SKM-1 treated with dmso at 0.1 percent for 144 hours (cell line): ENCODE measurements around the gene FERMT2.

Source experiments
- DNase-seq: peaks from one replicate; lab custom pipeline; 2025; ENCODE audit not compliant: unreplicated experiment; lab: John Stamatoyannopoulos, UW

The FERMT2 gene

DNA sequence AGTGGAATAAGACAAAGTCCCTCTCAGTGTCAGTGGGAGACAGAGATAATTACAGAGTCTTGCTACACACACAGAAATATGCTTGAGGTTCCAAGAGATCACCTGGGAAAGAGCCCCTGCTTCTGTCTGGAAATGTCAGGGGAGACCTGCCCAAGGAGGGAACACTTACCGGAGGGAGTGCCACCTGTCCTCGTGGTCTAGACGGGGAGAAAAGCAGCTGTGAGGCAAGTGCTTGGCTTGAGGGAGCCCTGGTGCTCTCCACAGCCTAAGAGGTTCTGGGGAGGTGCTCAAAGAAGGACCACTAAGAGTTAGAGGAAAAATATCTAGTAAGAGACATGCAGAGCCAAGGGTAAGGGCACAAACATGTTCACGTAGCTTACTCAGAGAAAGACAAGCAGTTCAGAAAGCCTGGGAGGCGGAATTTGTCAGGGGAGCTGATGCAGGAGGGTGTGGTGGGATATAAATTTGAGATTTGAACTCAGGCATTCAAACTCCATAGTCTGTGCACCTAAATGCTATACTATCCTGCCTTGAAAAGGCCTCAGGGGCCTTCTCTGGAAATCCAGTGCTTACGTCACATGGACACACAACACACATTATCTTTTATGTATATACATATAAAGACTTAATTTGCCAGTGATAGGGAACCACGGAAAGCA, 121.2 kb downstream of the FERMT2 start:
- no peak for DNase-seq

GRCh38 chr14:52827426-52827825, 123.4 kb downstream of the FERMT2 start:
- DNase-seq = no peak

DNA sequence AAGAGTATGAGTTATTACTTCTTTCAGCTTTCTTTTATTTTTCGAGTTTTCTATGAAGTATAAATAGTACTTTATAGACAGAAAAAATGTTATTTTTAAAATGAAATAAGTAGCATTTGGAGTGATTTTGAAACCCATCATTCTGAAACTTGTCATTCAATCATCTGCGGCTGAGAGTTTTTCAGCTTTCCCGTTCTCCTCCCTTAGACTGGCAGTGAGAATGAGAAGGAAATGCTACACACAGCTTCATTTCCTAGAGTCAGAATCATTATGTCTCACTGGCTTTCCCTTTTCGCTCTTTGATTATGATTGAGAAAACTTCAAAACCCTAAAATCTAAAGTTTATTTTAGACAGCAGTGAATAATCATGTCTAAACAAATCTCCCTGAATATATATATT, 125.8 kb downstream of the FERMT2 start:
- DNase-seq = no peak

DNA sequence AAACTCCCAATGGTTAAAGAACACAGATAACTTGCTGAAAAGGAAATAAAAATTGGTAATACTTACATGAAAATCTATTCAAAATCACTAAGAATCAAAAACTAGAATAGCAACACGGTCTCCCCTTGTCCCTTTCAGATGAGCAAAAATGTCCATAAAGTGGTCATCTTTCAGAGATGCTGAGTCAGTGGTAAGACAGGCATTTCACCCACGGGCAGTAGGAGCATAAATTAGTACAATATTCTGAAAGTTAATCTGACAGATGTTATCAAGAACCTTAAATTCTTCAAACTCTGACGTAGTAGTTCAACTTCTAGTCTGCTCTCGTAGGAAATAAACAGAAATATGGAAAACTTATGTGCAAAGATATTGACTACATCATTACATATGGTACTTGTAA, 126.4 kb downstream of the FERMT2 start:
- no peak for DNase-seq

GRCh38 chr14:52821805-52822250, 129.0 kb downstream of the FERMT2 start:
- no peak for DNase-seq

DNA sequence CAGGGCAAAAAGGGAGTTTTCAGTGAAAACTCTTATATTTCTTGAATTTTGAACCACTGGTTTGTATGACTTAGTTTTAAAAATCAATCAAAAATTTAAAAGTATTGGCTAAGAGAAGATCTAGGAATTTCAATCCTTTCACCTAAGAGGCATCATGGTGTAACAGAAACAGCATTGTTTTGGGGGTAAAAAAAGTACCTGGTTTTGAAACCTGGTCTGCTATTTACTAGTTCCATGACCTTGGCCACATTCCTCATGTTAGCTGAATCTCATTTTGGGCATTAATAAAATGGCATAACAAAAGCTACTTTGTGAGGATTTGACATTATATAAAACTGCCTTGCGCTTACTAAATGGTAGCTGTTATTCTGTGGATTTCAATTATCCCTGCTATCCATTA, 142.7 kb downstream of the FERMT2 start:
- DNase-seq = no peak
